GM12878 (cell line): Measurements from ENCODE around the gene WIPF2.

Experiments used
- EZH2 ChIP-seq: IDR thresholded peaks from 2 replicates; pipeline ENCODE4 v1.6.1; 2012; ENCODE audit warnings: low read depth, mild to moderate bottlenecking, control low read depth, inconsistent platforms, low read length, borderline replicate concordance; ENCODE audit not compliant: control insufficient read depth
- IRF5 ChIP-seq: fragments of 450-650 bp; IDR thresholded peaks from 2 replicates; pipeline ENCODE4 v1.6.1; 2017; ENCODE audit warnings: borderline replicate concordance

- TF ChIP-seq EZH2, result no peak
- TF ChIP-seq IRF5, result no peak
Observed at GRCh38 chr17:40265337-40265736, 46.2 kb downstream of the WIPF2 start.
